HCT116 (cell line): Measurements from ENCODE around the gene BCAS2. TPM values are rescaled to one million over a fixed set of nuclear protein-coding genes. Genes with fewer than 3 reads are reported as not detected.

Source experiments
- ATAC-seq: fragments of 200-7000 bp; cut with Tn5 transposase; 2 replicates; pipeline ENCODE4 v1.9.1; 2020; ENCODE audit warnings: mild to moderate bottlenecking, moderate library complexity
- BruUV-seq: library from RNA; stranded (reverse); fragments of 400-500 nt; replicated peaks from 2 replicates; lab custom pipeline; 2021; lab: Mats Ljungman, UMichigan
- CTCF ChIA-PET: fragments of 300-600 bp; sonication (Branson Sonifier 250); formaldehyde crosslinking; loops from one replicate; lab custom pipeline; 2021; ENCODE audit warnings: antibody characterized with exemption; lab: Charles Lee
- POLR2A ChIA-PET: fragments of 300-600, 350-600 bp; sonication (Branson Sonifier 250); formaldehyde crosslinking; loops from one replicate; lab custom pipeline; 2021; ENCODE audit warnings: antibody characterized with exemption; lab: Charles Lee
- RAD21 ChIA-PET, 2 experiments: fragments of 300-600 bp; sonication (Branson Sonifier 250); formaldehyde crosslinking; loops; one replicate each; lab custom pipeline; 2023; ENCODE audit warnings: low total read pairs in 2 of 2; ENCODE audit not compliant: uncharacterized antibody in 2 of 2, unreplicated experiment in 2 of 2, low non-redundant PET in 1 of 2; lab: Charles Lee
- DNase-seq: peaks from one replicate; pipeline ENCODE4 v3.0.0-alpha.2; 2010; ENCODE audit warnings: low read depth, low spot score
- H2AFZ ChIP-seq: fragments of 200-600 bp; shearing (Covaris generic), sonication (generic); 2 replicates; pipeline ENCODE4 v1.6.1; 2017; ENCODE audit warnings: low read depth, mixed run types, mixed read lengths, antibody characterized with exemption, low read length; ENCODE audit not compliant: poor library complexity, severe bottlenecking
- H3K27ac ChIP-seq: 2 replicates; pipeline ENCODE4 v1.5.1; 2012; ENCODE audit warnings: low read depth, low read length
- H3K27me3 ChIP-seq: fragments of 200-600 bp; sonication (generic); 2 replicates; pipeline ENCODE4 v1.6.1; 2016; ENCODE audit warnings: mixed run types, low read length, mixed read lengths; ENCODE audit not compliant: insufficient read depth
- H3K36me3 ChIP-seq, 2 experiments: fragments of 200-500 bp in 1 of 2; fragments of 200-600 bp in 1 of 2; sonication (Bioruptor generic) in 1 of 2; sonication (generic) in 1 of 2; 2 replicates each; pipeline versions ENCODE4 v1.5.1 to v1.6.1; 2014 to 2016; ENCODE audit warnings: low read length in 2 of 2, inconsistent platforms in 1 of 2, mixed read lengths in 1 of 2, mixed run types in 1 of 2; ENCODE audit not compliant: insufficient read depth in 2 of 2, control insufficient read depth in 1 of 2
- H3K4me1 ChIP-seq, 2 experiments: fragments of 200-600 bp in 1 of 2; sonication (generic) in 1 of 2; 2 replicates each; pipeline versions ENCODE4 v1.5.1 to v1.6.1; 2012 to 2017; ENCODE audit warnings: low read length in 2 of 2, inconsistent platforms in 1 of 2, mild to moderate bottlenecking in 1 of 2, mixed read lengths in 1 of 2, mixed run types in 1 of 2, moderate library complexity in 1 of 2; ENCODE audit not compliant: insufficient read depth in 2 of 2, control insufficient read depth in 1 of 2
- H3K4me2 ChIP-seq: fragments of 200-600 bp; sonication (generic); 2 replicates; pipeline ENCODE4 v1.6.1; 2017; ENCODE audit warnings: mixed run types, low read length, mixed read lengths
- H3K4me3 ChIP-seq, 2 experiments: fragments of 200-600 bp in 1 of 2; sonication (generic) in 1 of 2; replicated peaks in 1 of 2; 2 replicates each; pipeline ENCODE4 v1.5.1; 2011 to 2016; ENCODE audit warnings: low read length in 2 of 2, control low read depth in 1 of 2, low read depth in 1 of 2, mild to moderate bottlenecking in 1 of 2, mixed read lengths in 1 of 2, mixed run types in 1 of 2
- H3K79me2 ChIP-seq: fragments of 200-600 bp; sonication (generic); 2 replicates; pipeline ENCODE4 v1.6.1; 2017; ENCODE audit warnings: mild to moderate bottlenecking, mixed run types, low read length, moderate library complexity, mixed read lengths; ENCODE audit not compliant: insufficient read depth
- H3K9ac ChIP-seq: fragments of 200-600 bp; sonication (generic); 2 replicates; pipeline ENCODE4 v1.6.1; 2016; ENCODE audit warnings: low read length, mixed read lengths
- H3K9me2 ChIP-seq: fragments of 200-600 bp; sonication (generic), shearing (Covaris generic); 2 replicates; pipeline ENCODE4 v1.6.1; 2017; ENCODE audit warnings: mixed run types, mild to moderate bottlenecking, moderate library complexity; ENCODE audit not compliant: insufficient read depth
- H3K9me3 ChIP-seq, 2 experiments: fragments of 200-500 bp in 1 of 2; fragments of 200-600 bp in 1 of 2; sonication (Bioruptor generic) in 1 of 2; sonication (generic) in 1 of 2; 2 replicates each; pipeline ENCODE4 v1.6.1; 2014 to 2017; ENCODE audit warnings: low read length in 2 of 2, mixed read lengths in 2 of 2, inconsistent platforms in 1 of 2, low read depth in 1 of 2, mild to moderate bottlenecking in 1 of 2, mixed run types in 1 of 2, moderate library complexity in 1 of 2; ENCODE audit not compliant: control insufficient read depth in 1 of 2, insufficient read depth in 1 of 2
- H4K20me1 ChIP-seq: fragments of 200-600 bp; sonication (generic), shearing (Covaris generic); 2 replicates; pipeline ENCODE4 v1.6.1; 2017; ENCODE audit warnings: mixed run types, mild to moderate bottlenecking, moderate library complexity; ENCODE audit not compliant: insufficient read depth
- CEBPB ChIP-seq: IDR thresholded peaks from 2 replicates; pipeline ENCODE4 v1.6.1; 2012; ENCODE audit warnings: low read depth
- ELF1 ChIP-seq: IDR thresholded peaks from 2 replicates; pipeline ENCODE4 v1.6.1; 2012; ENCODE audit warnings: low read depth, borderline replicate concordance
- JUND ChIP-seq: IDR thresholded peaks from 2 replicates; pipeline ENCODE4 v1.6.1; 2012
- POLR2A ChIP-seq: IDR thresholded peaks from 2 replicates; pipeline ENCODE4 v1.7.0; 2011; ENCODE audit warnings: borderline replicate concordance; ENCODE audit not compliant: insufficient read depth, insufficient read length; ENCODE audit errors: extremely low read depth
- SIN3A ChIP-seq: IDR thresholded peaks from 2 replicates; pipeline ENCODE4 v1.6.1; 2012; ENCODE audit warnings: low read depth
- SP1 ChIP-seq: IDR thresholded peaks from 2 replicates; pipeline ENCODE4 v1.6.1; 2012; ENCODE audit warnings: low read depth
- YY1 ChIP-seq: IDR thresholded peaks from 2 replicates; pipeline ENCODE4 v1.6.1; 2011; ENCODE audit warnings: low read length, low read depth, moderate library complexity, mild to moderate bottlenecking; ENCODE audit not compliant: insufficient replicate concordance; ENCODE audit errors: extremely low read depth
- ZFX ChIP-seq: fragments of 450-650 bp; IDR thresholded peaks from 2 replicates; pipeline ENCODE4 v1.6.1; 2017
- ZNF274 ChIP-seq: fragments of 200-500 bp; sonication (Bioruptor generic); IDR thresholded peaks from 2 replicates; pipeline ENCODE4 v1.6.1; 2014; ENCODE audit warnings: mild to moderate bottlenecking, low read depth, low read length, inconsistent platforms
- intact Hi-C: fragments of 100-400 bp; cut with micrococcal nuclease; formaldehyde crosslinking; loops from 2 replicates; pipeline ENCODE4 v1.10.0; 2022
- total RNA-seq: library from RNA; stranded (reverse); gene quantifications from one replicate; pipeline ENCODE4 v1.2.1, GENCODE V29; 2021; ENCODE audit not compliant: unreplicated experiment
- TF ChIP-seq, protein P1 (sequence below): IDR thresholded peaks from 2 replicates; pipeline ENCODE4 v1.6.1; 2011; ENCODE audit warnings: mild to moderate bottlenecking, low read length, moderate library complexity; ENCODE audit not compliant: insufficient replicate concordance; ENCODE audit errors: extremely low read depth
- TF ChIP-seq, protein P2 (sequence below): IDR thresholded peaks from 2 replicates; pipeline ENCODE4 v1.6.1; 2012; ENCODE audit warnings: low read depth
- TF ChIP-seq, protein P3 (sequence below): IDR thresholded peaks from 2 replicates; pipeline ENCODE4 v1.6.1; 2012

The BCAS2 gene
- total RNA-seq, 1 experiment from 2014 or later = 45.2 TPM

DNA sequence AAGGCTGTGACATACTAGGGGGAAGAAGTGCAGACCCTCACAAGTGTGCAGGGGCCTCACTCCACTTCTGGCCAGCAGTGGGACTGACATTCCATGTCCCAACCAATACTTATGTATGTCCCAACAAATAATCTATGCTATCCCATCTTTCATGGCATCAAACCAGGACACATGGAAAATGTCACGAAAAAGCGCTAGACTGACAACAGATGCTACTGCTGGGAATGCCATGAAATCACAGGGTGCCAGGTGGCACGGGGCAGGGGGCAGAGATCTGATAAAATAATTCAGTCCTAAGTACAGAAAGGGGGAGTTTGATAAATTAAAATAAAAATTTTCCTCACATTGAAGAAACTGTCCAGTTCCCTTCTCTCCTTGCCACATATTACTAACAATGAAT is 27.6 kb upstream of the BCAS2 start:
- H2AFZ ChIP-seq = no peak overlapping the region
- ATAC-seq (no peak), DNase-seq (no peak)
- intact Hi-C loops = no loop called here
- no peaks in the 10 kb centered on the region for H3K9me2 ChIP-seq
- no peaks in the 10 kb centered on the region for H3K27me3 ChIP-seq
- TF ChIP-seq, protein P1, sequence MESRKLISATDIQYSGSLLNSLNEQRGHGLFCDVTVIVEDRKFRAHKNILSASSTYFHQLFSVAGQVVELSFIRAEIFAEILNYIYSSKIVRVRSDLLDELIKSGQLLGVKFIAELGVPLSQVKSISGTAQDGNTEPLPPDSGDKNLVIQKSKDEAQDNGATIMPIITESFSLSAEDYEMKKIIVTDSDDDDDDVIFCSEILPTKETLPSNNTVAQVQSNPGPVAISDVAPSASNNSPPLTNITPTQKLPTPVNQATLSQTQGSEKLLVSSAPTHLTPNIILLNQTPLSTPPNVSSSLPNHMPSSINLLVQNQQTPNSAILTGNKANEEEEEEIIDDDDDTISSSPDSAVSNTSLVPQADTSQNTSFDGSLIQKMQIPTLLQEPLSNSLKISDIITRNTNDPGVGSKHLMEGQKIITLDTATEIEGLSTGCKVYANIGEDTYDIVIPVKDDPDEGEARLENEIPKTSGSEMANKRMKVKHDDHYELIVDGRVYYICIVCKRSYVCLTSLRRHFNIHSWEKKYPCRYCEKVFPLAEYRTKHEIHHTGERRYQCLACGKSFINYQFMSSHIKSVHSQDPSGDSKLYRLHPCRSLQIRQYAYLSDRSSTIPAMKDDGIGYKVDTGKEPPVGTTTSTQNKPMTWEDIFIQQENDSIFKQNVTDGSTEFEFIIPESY = no peak
- TF ChIP-seq ZNF274 = no peak
- no peak for TF ChIP-seq CEBPB
- TF ChIP-seq ELF1 = no peak
- no peak for TF ChIP-seq SP1
- TF ChIP-seq, protein P2, sequence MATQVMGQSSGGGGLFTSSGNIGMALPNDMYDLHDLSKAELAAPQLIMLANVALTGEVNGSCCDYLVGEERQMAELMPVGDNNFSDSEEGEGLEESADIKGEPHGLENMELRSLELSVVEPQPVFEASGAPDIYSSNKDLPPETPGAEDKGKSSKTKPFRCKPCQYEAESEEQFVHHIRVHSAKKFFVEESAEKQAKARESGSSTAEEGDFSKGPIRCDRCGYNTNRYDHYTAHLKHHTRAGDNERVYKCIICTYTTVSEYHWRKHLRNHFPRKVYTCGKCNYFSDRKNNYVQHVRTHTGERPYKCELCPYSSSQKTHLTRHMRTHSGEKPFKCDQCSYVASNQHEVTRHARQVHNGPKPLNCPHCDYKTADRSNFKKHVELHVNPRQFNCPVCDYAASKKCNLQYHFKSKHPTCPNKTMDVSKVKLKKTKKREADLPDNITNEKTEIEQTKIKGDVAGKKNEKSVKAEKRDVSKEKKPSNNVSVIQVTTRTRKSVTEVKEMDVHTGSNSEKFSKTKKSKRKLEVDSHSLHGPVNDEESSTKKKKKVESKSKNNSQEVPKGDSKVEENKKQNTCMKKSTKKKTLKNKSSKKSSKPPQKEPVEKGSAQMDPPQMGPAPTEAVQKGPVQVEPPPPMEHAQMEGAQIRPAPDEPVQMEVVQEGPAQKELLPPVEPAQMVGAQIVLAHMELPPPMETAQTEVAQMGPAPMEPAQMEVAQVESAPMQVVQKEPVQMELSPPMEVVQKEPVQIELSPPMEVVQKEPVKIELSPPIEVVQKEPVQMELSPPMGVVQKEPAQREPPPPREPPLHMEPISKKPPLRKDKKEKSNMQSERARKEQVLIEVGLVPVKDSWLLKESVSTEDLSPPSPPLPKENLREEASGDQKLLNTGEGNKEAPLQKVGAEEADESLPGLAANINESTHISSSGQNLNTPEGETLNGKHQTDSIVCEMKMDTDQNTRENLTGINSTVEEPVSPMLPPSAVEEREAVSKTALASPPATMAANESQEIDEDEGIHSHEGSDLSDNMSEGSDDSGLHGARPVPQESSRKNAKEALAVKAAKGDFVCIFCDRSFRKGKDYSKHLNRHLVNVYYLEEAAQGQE = no peak
- TF ChIP-seq POLR2A = no peak
- no peak for TF ChIP-seq JUND
- no peak for TF ChIP-seq YY1
- TF ChIP-seq, protein P3, sequence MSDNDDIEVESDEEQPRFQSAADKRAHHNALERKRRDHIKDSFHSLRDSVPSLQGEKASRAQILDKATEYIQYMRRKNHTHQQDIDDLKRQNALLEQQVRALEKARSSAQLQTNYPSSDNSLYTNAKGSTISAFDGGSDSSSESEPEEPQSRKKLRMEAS = no peak
- TF ChIP-seq SIN3A = no peak
- TF ChIP-seq ZFX = no peak
- no peak overlapping the region for H3K4me2 ChIP-seq
- H3K36me3 ChIP-seq = no peaks in the 10 kb centered on the region
- H3K4me1 ChIP-seq = peaks cover 0 to 4% of the 10 kb centered on the region in 2 experiments; a peak in 1 of 4 replicates
- no peak overlapping the region for H3K27ac ChIP-seq
- ChIA-PET POLR2A (no interaction called here), CTCF (no interaction called here), RAD21 (no interaction called here)
- no peaks in the 10 kb centered on the region for H3K9me3 ChIP-seq
- H3K4me3 ChIP-seq = no peak overlapping the region
- BruUV-seq = no TSS peak
- H4K20me1 ChIP-seq = no peaks in the 10 kb centered on the region
- H3K79me2 ChIP-seq = no peaks in the 10 kb centered on the region
- H3K9ac ChIP-seq = no peak overlapping the region
